Retinal pigment epithelial cell (primary cell): ENCODE results near the gene ECT2L.

ENCODE experiments used
- DNase-seq: peaks from one replicate; pipeline ENCODE4 v3.0.0-alpha.2; 2010; ENCODE audit warnings: low read depth
- H3K4me3 ChIP-seq: 2 replicates; pipeline ENCODE4 v1.5.1; 2011; ENCODE audit warnings: mild to moderate bottlenecking, low read length, control low read depth, moderate library complexity
- CTCF ChIP-seq: conservative IDR thresholded peaks from 2 replicates; pipeline ENCODE4 v1.5.1; 2011; ENCODE audit warnings: low read depth, low read length, control low read depth, inconsistent platforms

ECT2L gene

GRCh38 chr6:138795809-138796603 lies at the start of gene ECT2L:
Gene ECT2L, plus strand, starts transcription at chr6:138796087. Its CDS starts 17,188 bp downstream, at chr6:138813275.
- TF ChIP-seq CTCF: no peak
- H3K4me3 ChIP-seq: peak within 1 kb of the TSS; percentile 46
- no peak for DNase-seq

- no peak overlapping the region for H3K4me3 ChIP-seq
- no peak for DNase-seq
- TF ChIP-seq CTCF: no peak
These were observed 43.9 kb upstream of the ECT2L start for GRCh38 chr6:138752017-138752416.

GRCh38 chr6:138757136-138757535 lies 38.8 kb upstream of the ECT2L start:
- DNase-seq: no peak
- no peak overlapping the region for H3K4me3 ChIP-seq
- TF ChIP-seq CTCF: no peak

- H3K4me3 ChIP-seq: no peak overlapping the region
- DNase-seq: no peak
- TF ChIP-seq CTCF: peak; percentile 61
These were observed 29.8 kb upstream of the ECT2L start for GRCh38 chr6:138765896-138766655.

- no peak for DNase-seq
- TF ChIP-seq CTCF: no peak
- H3K4me3 ChIP-seq: no peak overlapping the region
These were observed 26.7 kb upstream of the ECT2L start for GRCh38 chr6:138769102-138769676.

- no peak for TF ChIP-seq CTCF
- H3K4me3 ChIP-seq: peak overlapping the region; percentile 99
- DNase-seq: no peak
These were observed 23.2 kb upstream of the ECT2L start for GRCh38 chr6:138772596-138773176.
